GM12878 (cell line): ENCODE data around the gene DOCK9. TPM values are rescaled to one million over a fixed set of nuclear protein-coding genes. Genes with fewer than 3 reads are reported as not detected.
"Not testable (repeated sequence)": the region's sequence is repeated elsewhere in the genome, so short reads cannot be mapped to it uniquely, and the experiment has no call there.

Source experiments
- ATAC-seq: fragments of 200-7000 bp; cut with Tn5 transposase; 3 replicates; pipeline ENCODE4 v1.9.1; 2020; ENCODE audit warnings: mild to moderate bottlenecking, moderate library complexity
- BruUV-seq: library from RNA; stranded (reverse); fragments of 400-500 nt; replicated peaks from 2 replicates; lab custom pipeline; 2021; lab: Mats Ljungman, UMichigan
- CTCF ChIA-PET: fragments of 300-600 bp; sonication (Branson Sonifier 250); formaldehyde crosslinking; extraction: SDS; loops from one replicate; lab custom pipeline; 2021; ENCODE audit warnings: inconsistent platforms; lab: Yijun Ruan, JAX
- POLR2A ChIA-PET: fragments of 350-600 bp; formaldehyde crosslinking; extraction: SDS; loops from one replicate; lab custom pipeline; 2021; ENCODE audit warnings: inconsistent platforms; lab: Charles Lee
- RAD21 ChIA-PET: fragments of 300-600 bp; sonication (Branson Sonifier 250); formaldehyde crosslinking; loops from one replicate; lab custom pipeline; 2023; ENCODE audit warnings: antibody characterized with exemption; ENCODE audit not compliant: unreplicated experiment; lab: Charles Lee
- SMC1A ChIA-PET: fragments of 300-600 bp; sonication (Branson Sonifier 250); formaldehyde crosslinking; loops from one replicate; lab custom pipeline; 2023; ENCODE audit not compliant: unreplicated experiment, uncharacterized antibody; lab: Charles Lee
- DNase-seq: peaks from one replicate; pipeline ENCODE4 v3.0.0-alpha.2; 2011; ENCODE audit warnings: low read depth, low spot score
- FAIRE-seq: peaks from 3 replicates; lab custom pipeline; 2011; peaks lifted over from hg19 to GRCh38; lab: Jason Lieb, UNC
- H2AFZ ChIP-seq: 2 replicates; pipeline ENCODE4 v1.6.0; 2011; ENCODE audit warnings: low read depth, low read length, control low read depth; ENCODE audit not compliant: control insufficient read depth
- H3K27ac ChIP-seq: 2 replicates; pipeline ENCODE4 v1.5.1; 2011; ENCODE audit warnings: control low read depth; ENCODE audit not compliant: control insufficient read depth, insufficient read depth
- H3K27me3 ChIP-seq, 2 experiments: replicated peaks in 1 of 2; 2 replicates each; pipeline versions ENCODE4 v1.6.0 to v1.6.1; 2011; ENCODE audit warnings: low read length in 1 of 2; ENCODE audit not compliant: control insufficient read depth in 2 of 2, insufficient read depth in 2 of 2
- H3K36me3 ChIP-seq, 2 experiments: 2 replicates each; pipeline ENCODE4 v1.5.1; 2011; ENCODE audit warnings: low read length in 1 of 2; ENCODE audit not compliant: control insufficient read depth in 2 of 2, insufficient read depth in 2 of 2
- H3K4me1 ChIP-seq: 2 replicates; pipeline ENCODE4 v1.6.1; 2011; ENCODE audit warnings: mild to moderate bottlenecking, low read length, moderate library complexity, mixed read lengths; ENCODE audit not compliant: control insufficient read depth, insufficient read depth
- H3K4me2 ChIP-seq: 2 replicates; pipeline ENCODE4 v1.6.0; 2011; ENCODE audit warnings: control low read depth; ENCODE audit not compliant: control insufficient read depth, insufficient read depth
- H3K4me3 ChIP-seq: fragments of 200-600 bp; sonication (generic); 2 replicates; pipeline ENCODE4 v1.5.1; 2016
- H3K79me2 ChIP-seq: 2 replicates; pipeline ENCODE4 v1.6.0; 2011; ENCODE audit warnings: low read length; ENCODE audit not compliant: control insufficient read depth, insufficient read depth
- H3K9ac ChIP-seq: 2 replicates; pipeline ENCODE4 v1.8.0; 2011; ENCODE audit warnings: low read length, control low read depth, mixed read lengths; ENCODE audit not compliant: control insufficient read depth, insufficient read depth
- H3K9me3 ChIP-seq: replicated peaks from 3 replicates; pipeline ENCODE4 v1.5.1; 2011; ENCODE audit warnings: mild to moderate bottlenecking, low read length; ENCODE audit not compliant: control insufficient read depth, insufficient read depth
- H4K20me1 ChIP-seq: 2 replicates; pipeline ENCODE4 v1.6.0; 2011; ENCODE audit not compliant: control insufficient read depth, insufficient read depth
- BRCA1 ChIP-seq: IDR thresholded peaks from 2 replicates; pipeline ENCODE4 v1.6.1; 2011; ENCODE audit warnings: low read depth, low read length, improper control_type of control experiment
- KAT2A ChIP-seq: conservative IDR thresholded peaks from 2 replicates; pipeline ENCODE4 v1.6.1; 2011; ENCODE audit warnings: low read depth, low read length; ENCODE audit not compliant: control insufficient read depth
- LARP7 ChIP-seq: fragments of 450-650 bp; IDR thresholded peaks from 2 replicates; pipeline ENCODE4 v1.6.1; 2017; ENCODE audit warnings: mild to moderate bottlenecking
- MYB ChIP-seq: fragments of 150-350 bp; IDR thresholded peaks from 2 replicates; pipeline ENCODE4 v1.6.1; 2014; ENCODE audit warnings: mild to moderate bottlenecking, low read depth, low read length, borderline replicate concordance
- NR2C1 ChIP-seq: fragments of 450-650 bp; IDR thresholded peaks from 2 replicates; pipeline ENCODE4 v1.6.1; 2017; ENCODE audit warnings: antibody characterized with exemption, mild to moderate bottlenecking, moderate library complexity
- RAD51 ChIP-seq: fragments of 450-650 bp; IDR thresholded peaks from 2 replicates; pipeline ENCODE4 v1.6.1; 2016; ENCODE audit warnings: moderate library complexity, mild to moderate bottlenecking, inconsistent platforms
- RCOR1 ChIP-seq: conservative IDR thresholded peaks from 2 replicates; pipeline ENCODE4 v1.6.1; 2012; ENCODE audit warnings: low read depth, low read length, improper control_type of control experiment
- SIX5 ChIP-seq: IDR thresholded peaks from 2 replicates; pipeline ENCODE4 v1.6.1; 2011; ENCODE audit warnings: mild to moderate bottlenecking, low read depth, low read length, moderate library complexity; ENCODE audit not compliant: severe bottlenecking
- SRF ChIP-seq, 2 experiments: IDR thresholded peaks; 2 replicates each; pipeline ENCODE4 v1.6.1; 2011; ENCODE audit warnings: low read depth in 2 of 2, low read length in 2 of 2, mild to moderate bottlenecking in 1 of 2, moderate library complexity in 1 of 2
- TAF1 ChIP-seq: IDR thresholded peaks from 2 replicates; pipeline ENCODE4 v1.6.1; 2011; ENCODE audit warnings: mild to moderate bottlenecking, low read depth, low read length, borderline replicate concordance
- TCF3 ChIP-seq: IDR thresholded peaks from 2 replicates; pipeline ENCODE4 v1.6.1; 2012; ENCODE audit warnings: low read depth, mild to moderate bottlenecking, low read length, borderline replicate concordance; ENCODE audit not compliant: insufficient read depth
- ZNF384 ChIP-seq: IDR thresholded peaks from 2 replicates; pipeline ENCODE4 v1.6.1; 2012; ENCODE audit warnings: low read depth, mild to moderate bottlenecking, low read length, improper control_type of control experiment, borderline replicate concordance
- WGBS: methylation state at CpG from one replicate; pipeline ENCODE4 v1.1.6; 2016; ENCODE audit warnings: low lambda C conversion rate; ENCODE audit not compliant: insufficient replicate concordance, insufficient coverage; ENCODE audit errors: missing lambda C conversion rate; 5-methylcytosine and 5-hydroxymethylcytosine counted together
- in situ Hi-C: fragments of 300-500 bp; cut with MboI; formaldehyde crosslinking; loops from 9 replicates; pipeline ENCODE4 v1.14.3; 2018; ENCODE audit warnings: mixed read lengths
- intact Hi-C: fragments of 100-400 bp; cut with micrococcal nuclease; formaldehyde crosslinking; loops from one replicate; pipeline ENCODE4 v1.14.2; 2022; ENCODE audit not compliant: unreplicated experiment
- polyA plus RNA-seq, 11 experiments: library from polyadenylated mRNA; depleted of rRNA in 4 of 11; unstranded in 6 of 11; stranded (reverse) in 5 of 11; fragments of >200 nt; fragmentation: Nextera tagmentation in 4 of 11; fragmentation: Illumina TruSeq in 1 of 11; extraction: Ambion mirVana in 4 of 11; extraction: Trizol in 1 of 11; gene quantifications; 1 replicate in 1 of 11; 2 replicates in 10 of 11; pipeline versions ENCODE4 v1.2.1 to v1.2.3, GENCODE V29; 2011 to 2016; ENCODE audit warnings: inconsistent platforms in 2 of 11, missing spikeins in 2 of 11, low read depth in 1 of 11
- total RNA-seq, 4 experiments: library from RNA; depleted of rRNA in 3 of 4; stranded (reverse); fragments of >200 nt in 3 of 4; fragmentation: Illumina TruSeq in 1 of 4; extraction: Trizol in 1 of 4; gene quantifications; 2 replicates each; pipeline versions ENCODE4 v1.2.1 to v1.2.3, GENCODE V29; 2013 to 2021
- TF ChIP-seq, protein P1 (sequence below): IDR thresholded peaks from 2 replicates; pipeline ENCODE4 v1.6.1; 2011; ENCODE audit warnings: low read depth, low read length, improper control_type of control experiment, borderline replicate concordance
- TF ChIP-seq, protein P2 (sequence below): fragments of 150-350 bp; IDR thresholded peaks from 2 replicates; pipeline ENCODE4 v1.6.1; 2014; ENCODE audit warnings: mild to moderate bottlenecking, low read depth, low read length
- TF ChIP-seq, protein P3 (sequence below): fragments of 450-650 bp; IDR thresholded peaks from 2 replicates; pipeline ENCODE4 v1.6.1; 2014; ENCODE audit warnings: mild to moderate bottlenecking

Gene DOCK9
- total and polyA plus RNA-seq, 10 of the 15 experiments (the other 5 are each of a cell fraction or from before 2014, with no cell fraction given) = 0.09 to 2.9 (median 0.74) TPM

DNA sequence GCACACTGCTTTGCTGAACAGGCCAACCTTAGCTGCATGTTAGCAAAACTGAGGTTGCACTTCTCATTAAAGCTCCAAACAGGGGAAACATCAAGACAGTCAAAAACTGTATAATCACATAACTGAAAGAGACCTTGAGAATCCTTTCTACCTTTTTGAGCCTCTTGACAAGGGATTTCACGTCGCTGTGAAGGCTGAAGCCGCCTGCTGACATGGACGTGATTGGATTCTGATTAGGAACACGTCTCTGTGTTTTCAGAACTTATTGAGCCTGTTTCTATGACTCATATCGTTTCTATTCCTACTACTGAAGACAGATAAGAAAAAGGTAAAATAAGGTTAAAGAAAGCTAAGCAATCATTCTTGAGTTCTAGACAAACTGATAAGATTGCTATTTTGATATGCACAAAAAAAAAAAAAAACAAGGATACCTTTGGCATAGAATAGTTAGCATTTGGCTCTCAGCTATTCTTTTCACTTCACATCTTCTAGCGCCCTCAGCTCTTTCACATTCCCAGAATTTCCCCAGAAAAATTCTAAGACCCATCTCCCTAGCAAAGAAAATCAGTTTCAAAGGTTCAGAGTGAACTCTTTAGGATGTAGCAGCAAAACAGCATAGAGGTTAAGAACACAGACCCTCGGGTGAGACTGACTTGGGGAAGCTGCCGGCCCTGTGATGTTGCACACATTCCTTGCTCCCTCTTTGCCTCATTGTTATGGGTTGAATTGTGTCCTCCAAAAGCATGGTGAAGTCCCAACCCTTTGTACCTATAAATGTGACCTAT, 81.6 kb downstream of the DOCK9 start:
- POLR2A ChIA-PET = no interaction called here
- intact Hi-C loops = no loop called here
- Histone ChIP-seq H3K4me1 (no peaks in the 10 kb centered on the region), H3K27ac (no peak overlapping the region), H3K79me2 (no peaks in the 10 kb centered on the region), H3K9ac (no peak overlapping the region), H3K4me2 (no peak overlapping the region), H3K4me3 (no peak overlapping the region), H2AFZ (no peak overlapping the region), H3K36me3 (no peaks in the 10 kb centered on the region), H3K27me3 (no peaks in the 10 kb centered on the region), H4K20me1 (no peaks in the 10 kb centered on the region), H3K9me3 (no peaks in the 10 kb centered on the region)
- SMC1A ChIA-PET = interaction anchor here (0.8 kb wide), 1 partner anchor 18 kb away, joined by 3 read pairs; no protein-coding TSS in a partner anchor
- 50% methylated on average over 9 of the region's 9 CpGs for WGBS
- TF ChIP-seq, protein P1, sequence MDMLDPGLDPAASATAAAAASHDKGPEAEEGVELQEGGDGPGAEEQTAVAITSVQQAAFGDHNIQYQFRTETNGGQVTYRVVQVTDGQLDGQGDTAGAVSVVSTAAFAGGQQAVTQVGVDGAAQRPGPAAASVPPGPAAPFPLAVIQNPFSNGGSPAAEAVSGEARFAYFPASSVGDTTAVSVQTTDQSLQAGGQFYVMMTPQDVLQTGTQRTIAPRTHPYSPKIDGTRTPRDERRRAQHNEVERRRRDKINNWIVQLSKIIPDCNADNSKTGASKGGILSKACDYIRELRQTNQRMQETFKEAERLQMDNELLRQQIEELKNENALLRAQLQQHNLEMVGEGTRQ = no peak
- TF ChIP-seq RAD51 (no peak), SRF (IDR thresholded peaks at IDR 0.05; ENCODE audit: low read depth in 2 of 2, low read length in 2 of 2) (no peak), BRCA1 (no peak), KAT2A (no peak), RCOR1 (no peak), SIX5 (no peak), NR2C1 (no peak), ZNF384 (no peak), TAF1 (no peak), LARP7 (no peak), MYB (no peak), TCF3 (no peak)
- TF ChIP-seq, protein P2, sequence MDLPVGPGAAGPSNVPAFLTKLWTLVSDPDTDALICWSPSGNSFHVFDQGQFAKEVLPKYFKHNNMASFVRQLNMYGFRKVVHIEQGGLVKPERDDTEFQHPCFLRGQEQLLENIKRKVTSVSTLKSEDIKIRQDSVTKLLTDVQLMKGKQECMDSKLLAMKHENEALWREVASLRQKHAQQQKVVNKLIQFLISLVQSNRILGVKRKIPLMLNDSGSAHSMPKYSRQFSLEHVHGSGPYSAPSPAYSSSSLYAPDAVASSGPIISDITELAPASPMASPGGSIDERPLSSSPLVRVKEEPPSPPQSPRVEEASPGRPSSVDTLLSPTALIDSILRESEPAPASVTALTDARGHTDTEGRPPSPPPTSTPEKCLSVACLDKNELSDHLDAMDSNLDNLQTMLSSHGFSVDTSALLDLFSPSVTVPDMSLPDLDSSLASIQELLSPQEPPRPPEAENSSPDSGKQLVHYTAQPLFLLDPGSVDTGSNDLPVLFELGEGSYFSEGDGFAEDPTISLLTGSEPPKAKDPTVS = no peak
- TF ChIP-seq, protein P3, sequence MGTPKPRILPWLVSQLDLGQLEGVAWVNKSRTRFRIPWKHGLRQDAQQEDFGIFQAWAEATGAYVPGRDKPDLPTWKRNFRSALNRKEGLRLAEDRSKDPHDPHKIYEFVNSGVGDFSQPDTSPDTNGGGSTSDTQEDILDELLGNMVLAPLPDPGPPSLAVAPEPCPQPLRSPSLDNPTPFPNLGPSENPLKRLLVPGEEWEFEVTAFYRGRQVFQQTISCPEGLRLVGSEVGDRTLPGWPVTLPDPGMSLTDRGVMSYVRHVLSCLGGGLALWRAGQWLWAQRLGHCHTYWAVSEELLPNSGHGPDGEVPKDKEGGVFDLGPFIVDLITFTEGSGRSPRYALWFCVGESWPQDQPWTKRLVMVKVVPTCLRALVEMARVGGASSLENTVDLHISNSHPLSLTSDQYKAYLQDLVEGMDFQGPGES = no peak
- CTCF ChIA-PET = interaction anchor here (1.1 to 1.2 kb wide), 2 partner anchors 21 to 26 kb away, joined by 3 to 5 read pairs; no protein-coding TSS in a partner anchor
- BruUV-seq = no TSS peak
- in situ Hi-C loops = no loop called here
- no peak for FAIRE-seq
- RAD21 ChIA-PET = no interaction called here
- ATAC-seq = no peak
- DNase-seq = no peak

DNA sequence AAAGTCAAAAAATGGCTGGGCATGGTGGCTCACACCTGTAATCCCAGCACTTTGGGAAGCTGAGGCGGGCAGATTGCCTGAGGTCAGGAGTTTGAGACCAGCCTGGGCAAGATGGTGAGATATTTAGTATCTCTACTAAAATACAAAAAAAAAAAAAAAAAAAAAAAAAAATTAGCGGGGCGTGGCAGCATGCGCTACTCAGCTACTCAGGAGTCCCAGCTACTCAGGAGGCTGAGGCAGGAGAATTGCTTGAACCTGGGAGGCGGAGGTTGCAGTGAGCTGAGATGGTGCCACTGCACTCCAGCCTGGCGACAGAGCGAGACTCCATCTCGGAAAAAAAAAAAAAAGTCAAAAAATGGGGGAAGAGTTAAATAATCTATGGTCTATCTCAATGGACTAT, 83.0 kb downstream of the DOCK9 start:
- FAIRE-seq, H3K4me1 ChIP-seq, in situ Hi-C loops, H3K27ac ChIP-seq, BruUV-seq, H2AFZ ChIP-seq, DNase-seq, H3K36me3 ChIP-seq, POLR2A ChIA-PET, H3K79me2 ChIP-seq, H3K4me2 ChIP-seq, H4K20me1 ChIP-seq, H3K9me3 ChIP-seq, H3K9ac ChIP-seq, intact Hi-C loops, H3K27me3 ChIP-seq, ATAC-seq, CTCF ChIA-PET, H3K4me3 ChIP-seq: not testable (repeated sequence)
- ChIA-PET RAD21 (interaction anchor here (0.7 kb wide), 1 partner anchor 866 kb away, joined by 3 read pairs; no protein-coding TSS in a partner anchor), SMC1A (interaction anchor here (0.7 kb wide), 1 partner anchor 70 kb away, joined by 3 read pairs; no protein-coding TSS in a partner anchor)
- 56% methylated on average over 6 of the region's 8 CpGs for whole genome bisulfite sequencing
